WTC11 (cell line): ENCODE measurements around the gene TINAGL1. TPM values are rescaled to one million over a fixed set of nuclear protein-coding genes. Genes with fewer than 3 reads are reported as not detected.

Experiments used
- ATAC-seq: fragments of 200-7000 bp; cut with Tn5 transposase; 2 replicates; pipeline ENCODE4 v1.10.0; 2021; ENCODE audit warnings: mild to moderate bottlenecking, moderate library complexity
- CTCF ChIA-PET: fragments of 300-600 bp; sonication (Branson Sonifier 250); formaldehyde crosslinking; loops from one replicate; lab custom pipeline; 2021; ENCODE audit warnings: antibody characterized with exemption; lab: Charles Lee
- POLR2A ChIA-PET: fragments of 350-600 bp; sonication (Branson Sonifier 250); formaldehyde crosslinking; loops from one replicate; lab custom pipeline; 2021; ENCODE audit warnings: antibody characterized with exemption; lab: Charles Lee
- DNase-seq: peaks from one replicate; pipeline ENCODE4 v3.0.0; 2021; ENCODE audit warnings: low spot score
- H3K27ac Mint-ChIP-seq: 2 replicates; pipeline ENCODE4 v1.8.0; 2021; ENCODE audit warnings: mixed read lengths
- H3K27me3 Mint-ChIP-seq: 2 replicates; pipeline ENCODE4 v1.8.0; 2021; ENCODE audit warnings: low read depth, mild to moderate bottlenecking, moderate library complexity, mixed read lengths
- H3K36me3 Mint-ChIP-seq: 2 replicates; pipeline ENCODE4 v1.8.0; 2021; ENCODE audit warnings: mixed read lengths
- H3K4me1 Mint-ChIP-seq: 2 replicates; pipeline ENCODE4 v1.8.0; 2022; ENCODE audit warnings: mixed read lengths
- H3K4me3 Mint-ChIP-seq: 2 replicates; pipeline ENCODE4 v1.8.0; 2021; ENCODE audit warnings: mild to moderate bottlenecking, moderate library complexity, mixed read lengths
- H3K9me3 Mint-ChIP-seq: 2 replicates; pipeline ENCODE4 v1.8.0; 2021; ENCODE audit warnings: mixed read lengths
- AFF4 ChIP-seq: sonication (generic); formaldehyde crosslinking; IDR thresholded peaks from 2 replicates; pipeline ENCODE4 v1.8.1; 2023; ENCODE audit warnings: mild to moderate bottlenecking, missing genetic modification reagents, borderline replicate concordance
- GRHL2 ChIP-seq: fragments of 250-450 bp; sonication (Bioruptor Pico); IDR thresholded peaks from 2 replicates; pipeline ENCODE4 v1.8.0; 2022; ENCODE audit warnings: mild to moderate bottlenecking, moderate library complexity; ENCODE audit not compliant: insufficient replicate concordance, severe bottlenecking
- GTF2I ChIP-seq: fragments of 250-450 bp; sonication (Bioruptor Pico); conservative IDR thresholded peaks from 2 replicates; pipeline ENCODE4 v1.4.0; 2021; ENCODE audit warnings: mild to moderate bottlenecking
- HMGXB4 ChIP-seq: sonication (generic); formaldehyde crosslinking; IDR thresholded peaks from 2 replicates; pipeline ENCODE4 v1.8.1; 2023; ENCODE audit warnings: mild to moderate bottlenecking, moderate library complexity, missing genetic modification reagents
- JAZF1 ChIP-seq: fragments of 250-450 bp; sonication (Bioruptor Pico); IDR thresholded peaks from 2 replicates; pipeline ENCODE4 v1.9.0; 2021; ENCODE audit warnings: moderate library complexity, mild to moderate bottlenecking, inconsistent platforms
- MXD4 ChIP-seq: fragments of 250-450 bp; sonication (Bioruptor Pico); IDR thresholded peaks from 2 replicates; pipeline ENCODE4 v1.8.0; 2021; ENCODE audit warnings: mild to moderate bottlenecking, moderate library complexity, borderline replicate concordance
- NR2C2 ChIP-seq: sonication (generic); formaldehyde crosslinking; IDR thresholded peaks from 2 replicates; pipeline ENCODE4 v1.8.0; 2022; ENCODE audit warnings: mild to moderate bottlenecking, missing genetic modification reagents
- STAT6 ChIP-seq: sonication (generic); formaldehyde crosslinking; conservative IDR thresholded peaks from 2 replicates; pipeline ENCODE4 v1.8.1; 2023; ENCODE audit warnings: mild to moderate bottlenecking, low read depth, missing genetic modification reagents, moderate library complexity
- USF1 ChIP-seq: sonication (generic); formaldehyde crosslinking; IDR thresholded peaks from 2 replicates; pipeline ENCODE4 v1.8.0; 2022; ENCODE audit warnings: mild to moderate bottlenecking, missing genetic modification reagents
- USF2 ChIP-seq: sonication (generic); formaldehyde crosslinking; IDR thresholded peaks from 2 replicates; pipeline ENCODE4 v1.8.1; 2023; ENCODE audit warnings: mild to moderate bottlenecking, missing genetic modification reagents, moderate library complexity
- total RNA-seq: library from RNA; stranded (reverse); gene quantifications from 3 replicates; pipeline ENCODE4 v1.2.3, GENCODE V29; 2021
- TF ChIP-seq, protein P1 (sequence below): fragments of 250-450 bp; sonication (Bioruptor Pico); conservative IDR thresholded peaks from 2 replicates; pipeline ENCODE4 v1.9.0; 2021; ENCODE audit warnings: mild to moderate bottlenecking
- TF ChIP-seq, protein P2 (sequence below): sonication (generic); formaldehyde crosslinking; IDR thresholded peaks from 2 replicates; pipeline ENCODE4 v1.8.1; 2022; ENCODE audit warnings: low read depth, missing genetic modification reagents, borderline replicate concordance
- TF ChIP-seq, protein P3 (sequence below): fragments of 200-600 bp; IDR thresholded peaks from 2 replicates; pipeline ENCODE4 v1.8.0; 2022; ENCODE audit warnings: antibody characterized with exemption

The TINAGL1 gene
- total RNA-seq, 1 experiment from 2014 or later, result 7.2 TPM

- DNase-seq (no peak), ATAC-seq (no peak)
- POLR2A ChIA-PET, result no interaction called here
- H3K27me3 Mint-ChIP-seq, result no peaks in the 10 kb centered on the region; the same call in 1 of the 2 replicates
- peaks cover 19% of the 10 kb centered on the region for H3K4me1 Mint-ChIP-seq
- TF ChIP-seq, protein P1, sequence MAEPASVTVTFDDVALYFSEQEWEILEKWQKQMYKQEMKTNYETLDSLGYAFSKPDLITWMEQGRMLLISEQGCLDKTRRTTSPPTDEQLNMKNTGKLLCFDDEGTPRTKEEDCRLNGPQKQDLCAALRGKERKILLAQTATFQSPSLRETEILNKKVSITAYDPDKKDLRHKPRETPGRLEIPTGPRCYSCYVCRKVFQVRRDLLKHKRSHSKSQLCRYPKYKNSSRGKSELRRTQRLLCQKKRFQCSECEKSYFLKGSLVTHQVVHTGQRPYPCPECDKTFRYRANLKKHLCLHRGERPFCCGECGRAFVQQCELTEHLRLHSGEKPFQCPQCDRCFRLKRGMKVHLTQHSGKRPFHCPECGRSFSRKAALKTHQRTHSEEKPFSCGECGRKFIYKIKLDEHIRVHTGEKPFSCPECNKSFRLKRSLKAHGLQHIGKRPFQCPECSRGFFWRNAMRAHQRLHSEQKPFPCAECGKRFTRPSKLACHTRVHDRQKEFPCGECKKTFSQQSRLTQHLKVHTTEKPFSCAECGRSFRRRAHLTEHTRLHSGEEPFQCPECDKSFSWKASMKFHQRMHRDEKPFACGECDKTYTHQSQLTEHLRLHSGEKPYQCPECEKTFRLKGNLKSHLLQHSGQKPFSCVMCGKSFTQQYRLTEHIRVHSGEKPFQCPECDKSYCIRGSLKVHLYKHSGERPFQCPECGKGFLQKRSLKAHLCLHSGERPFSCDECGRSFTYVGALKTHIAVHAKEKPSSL (CRISPR knock-in tag), result no peak
- TF ChIP-seq STAT6 (no peak), JAZF1 (CRISPR knock-in tag) (no peak), USF1 (CRISPR knock-in tag) (no peak), NR2C2 (CRISPR knock-in tag) (no peak), GTF2I (CRISPR knock-in tag) (no peak), HMGXB4 (no peak), USF2 (CRISPR knock-in tag) (no peak), AFF4 (CRISPR knock-in tag) (no peak), GRHL2 (CRISPR knock-in tag) (no peak), MXD4 (CRISPR knock-in tag) (no peak)
- TF ChIP-seq, protein P2, sequence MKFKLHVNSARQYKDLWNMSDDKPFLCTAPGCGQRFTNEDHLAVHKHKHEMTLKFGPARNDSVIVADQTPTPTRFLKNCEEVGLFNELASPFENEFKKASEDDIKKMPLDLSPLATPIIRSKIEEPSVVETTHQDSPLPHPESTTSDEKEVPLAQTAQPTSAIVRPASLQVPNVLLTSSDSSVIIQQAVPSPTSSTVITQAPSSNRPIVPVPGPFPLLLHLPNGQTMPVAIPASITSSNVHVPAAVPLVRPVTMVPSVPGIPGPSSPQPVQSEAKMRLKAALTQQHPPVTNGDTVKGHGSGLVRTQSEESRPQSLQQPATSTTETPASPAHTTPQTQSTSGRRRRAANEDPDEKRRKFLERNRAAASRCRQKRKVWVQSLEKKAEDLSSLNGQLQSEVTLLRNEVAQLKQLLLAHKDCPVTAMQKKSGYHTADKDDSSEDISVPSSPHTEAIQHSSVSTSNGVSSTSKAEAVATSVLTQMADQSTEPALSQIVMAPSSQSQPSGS (CRISPR knock-in tag), result no peak
- TF ChIP-seq, protein P3, sequence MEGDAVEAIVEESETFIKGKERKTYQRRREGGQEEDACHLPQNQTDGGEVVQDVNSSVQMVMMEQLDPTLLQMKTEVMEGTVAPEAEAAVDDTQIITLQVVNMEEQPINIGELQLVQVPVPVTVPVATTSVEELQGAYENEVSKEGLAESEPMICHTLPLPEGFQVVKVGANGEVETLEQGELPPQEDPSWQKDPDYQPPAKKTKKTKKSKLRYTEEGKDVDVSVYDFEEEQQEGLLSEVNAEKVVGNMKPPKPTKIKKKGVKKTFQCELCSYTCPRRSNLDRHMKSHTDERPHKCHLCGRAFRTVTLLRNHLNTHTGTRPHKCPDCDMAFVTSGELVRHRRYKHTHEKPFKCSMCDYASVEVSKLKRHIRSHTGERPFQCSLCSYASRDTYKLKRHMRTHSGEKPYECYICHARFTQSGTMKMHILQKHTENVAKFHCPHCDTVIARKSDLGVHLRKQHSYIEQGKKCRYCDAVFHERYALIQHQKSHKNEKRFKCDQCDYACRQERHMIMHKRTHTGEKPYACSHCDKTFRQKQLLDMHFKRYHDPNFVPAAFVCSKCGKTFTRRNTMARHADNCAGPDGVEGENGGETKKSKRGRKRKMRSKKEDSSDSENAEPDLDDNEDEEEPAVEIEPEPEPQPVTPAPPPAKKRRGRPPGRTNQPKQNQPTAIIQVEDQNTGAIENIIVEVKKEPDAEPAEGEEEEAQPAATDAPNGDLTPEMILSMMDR, result no peak
- H3K27ac Mint-ChIP-seq, result no peak overlapping the region
- no peak overlapping the region for H3K4me3 Mint-ChIP-seq
- no peaks in the 10 kb centered on the region for H3K36me3 Mint-ChIP-seq
- peaks cover 9% of the 10 kb centered on the region; the same call in 1 of the 2 replicates for H3K9me3 Mint-ChIP-seq
- CTCF ChIA-PET, result interaction anchor here (1.1 to 1.2 kb wide), 2 partner anchors 11 to 77 kb away, joined by 3 to 5 read pairs; no protein-coding TSS in a partner anchor
These were observed 15.9 kb upstream of the TINAGL1 start for GRCh38 chr1:31560394-31560793.
